ENCODE results near the gene CAMK4.

The CAMK4 gene

DNA sequence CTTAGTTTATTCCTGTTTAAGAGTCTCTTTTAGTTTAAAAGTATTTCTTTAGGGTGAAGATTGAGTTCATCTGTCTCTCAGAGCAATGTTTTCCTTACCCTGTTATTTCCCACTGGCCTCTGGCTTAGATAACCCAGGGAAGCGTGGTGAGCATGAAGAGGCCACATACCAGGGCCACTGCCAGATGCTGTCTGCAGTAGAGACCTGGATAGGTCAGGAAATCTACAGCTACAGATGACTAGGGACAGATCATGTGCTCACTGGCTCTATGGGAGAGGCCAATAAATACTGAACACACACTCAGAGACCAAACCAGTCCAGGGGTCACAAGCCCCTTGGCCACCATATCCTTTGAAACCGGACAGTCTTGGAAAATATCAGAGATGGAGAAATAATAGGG is 136.0 kb downstream of the CAMK4 start:
- H3K27me3 ChIP-seq (ENCODE audit: insufficient read depth, poor library complexity, severe bottlenecking), result no peaks in the 10 kb centered on the region
- no peak for TF ChIP-seq CTCF (IDR thresholded peaks at IDR 0.05; ENCODE audit: poor library complexity, severe bottlenecking)
- no peaks in the 10 kb centered on the region for H3K4me1 ChIP-seq (ENCODE audit: insufficient read depth, poor library complexity, severe bottlenecking)
- H3K4me3 ChIP-seq (ENCODE audit: severe bottlenecking), result no peak overlapping the region
- ATAC-seq (ENCODE audit: low read depth), result no peak
- H3K36me3 ChIP-seq (ENCODE audit: low read depth), result no peaks in the 10 kb centered on the region
- DNase-seq (ENCODE audit: low spot score), result no peak
- H3K27ac ChIP-seq (ENCODE audit: poor library complexity, severe bottlenecking), result no peak overlapping the region
- no peaks in the 10 kb centered on the region for H3K9me3 ChIP-seq (ENCODE audit: severe bottlenecking)

DNA sequence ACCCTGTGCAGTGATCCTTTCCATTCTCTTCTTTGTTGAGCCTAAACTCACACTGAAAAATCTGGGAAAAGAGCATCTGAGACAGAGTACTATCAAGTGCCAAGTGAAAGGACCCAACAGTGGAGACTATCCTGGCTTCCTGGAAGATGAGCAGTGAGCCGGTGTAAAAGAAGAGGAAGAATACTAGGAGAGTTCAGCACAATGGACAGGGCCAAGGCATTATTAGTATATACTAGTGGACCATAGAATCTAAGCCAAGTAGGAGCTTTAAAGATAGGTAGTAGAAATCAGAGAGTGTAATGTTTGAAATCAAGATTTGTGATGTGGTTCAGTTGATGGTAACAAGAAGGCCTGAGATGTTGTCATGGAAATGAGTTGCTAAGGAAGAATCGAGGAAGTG is 140.8 kb downstream of the CAMK4 start:
- DNase-seq (ENCODE audit: low spot score), result no peak
- no peaks in the 10 kb centered on the region for H3K27me3 ChIP-seq (ENCODE audit: insufficient read depth, poor library complexity, severe bottlenecking)
- no peak for ATAC-seq (ENCODE audit: low read depth)
- H3K4me3 ChIP-seq (ENCODE audit: severe bottlenecking), result no peak overlapping the region
- no peaks in the 10 kb centered on the region for H3K36me3 ChIP-seq (ENCODE audit: low read depth)
- H3K9me3 ChIP-seq (ENCODE audit: severe bottlenecking), result no peaks in the 10 kb centered on the region
- H3K27ac ChIP-seq (ENCODE audit: poor library complexity, severe bottlenecking), result no peak overlapping the region
- peaks cover 14% of the 10 kb centered on the region for H3K4me1 ChIP-seq (ENCODE audit: insufficient read depth, poor library complexity, severe bottlenecking)
- TF ChIP-seq CTCF (IDR thresholded peaks at IDR 0.05; ENCODE audit: poor library complexity, severe bottlenecking), result no peak

GRCh38 chr5:111366388-111366787 is 142.2 kb downstream of the CAMK4 start:
- H3K36me3 ChIP-seq (ENCODE audit: low read depth), result no peaks in the 10 kb centered on the region
- H3K27ac ChIP-seq (ENCODE audit: poor library complexity, severe bottlenecking), result peak overlapping the region; percentile 69
- no peak overlapping the region for H3K4me3 ChIP-seq (ENCODE audit: severe bottlenecking)
- no peak for TF ChIP-seq CTCF (IDR thresholded peaks at IDR 0.05; ENCODE audit: poor library complexity, severe bottlenecking)
- H3K9me3 ChIP-seq (ENCODE audit: severe bottlenecking), result no peaks in the 10 kb centered on the region
- DNase-seq (ENCODE audit: low spot score), result no peak
- H3K27me3 ChIP-seq (ENCODE audit: insufficient read depth, poor library complexity, severe bottlenecking), result no peaks in the 10 kb centered on the region
- peaks cover 14% of the 10 kb centered on the region for H3K4me1 ChIP-seq (ENCODE audit: insufficient read depth, poor library complexity, severe bottlenecking)
- no peak for ATAC-seq (ENCODE audit: low read depth)

- H3K4me1 ChIP-seq (ENCODE audit: insufficient read depth, poor library complexity, severe bottlenecking), result peaks cover 14% of the 10 kb centered on the region
- peak overlapping the region; percentile 69 for H3K27ac ChIP-seq (ENCODE audit: poor library complexity, severe bottlenecking)
- DNase-seq (ENCODE audit: low spot score), result peak; percentile 79
- H3K9me3 ChIP-seq (ENCODE audit: severe bottlenecking), result no peaks in the 10 kb centered on the region
- ATAC-seq (ENCODE audit: low read depth), result peak; percentile 96
- H3K27me3 ChIP-seq (ENCODE audit: insufficient read depth, poor library complexity, severe bottlenecking), result no peaks in the 10 kb centered on the region
- TF ChIP-seq CTCF (IDR thresholded peaks at IDR 0.05; ENCODE audit: poor library complexity, severe bottlenecking), result no peak
- H3K4me3 ChIP-seq (ENCODE audit: severe bottlenecking), result no peak overlapping the region
- H3K36me3 ChIP-seq (ENCODE audit: low read depth), result no peaks in the 10 kb centered on the region
Observed at GRCh38 chr5:111367115-111367514, 142.9 kb downstream of the CAMK4 start.

DNA sequence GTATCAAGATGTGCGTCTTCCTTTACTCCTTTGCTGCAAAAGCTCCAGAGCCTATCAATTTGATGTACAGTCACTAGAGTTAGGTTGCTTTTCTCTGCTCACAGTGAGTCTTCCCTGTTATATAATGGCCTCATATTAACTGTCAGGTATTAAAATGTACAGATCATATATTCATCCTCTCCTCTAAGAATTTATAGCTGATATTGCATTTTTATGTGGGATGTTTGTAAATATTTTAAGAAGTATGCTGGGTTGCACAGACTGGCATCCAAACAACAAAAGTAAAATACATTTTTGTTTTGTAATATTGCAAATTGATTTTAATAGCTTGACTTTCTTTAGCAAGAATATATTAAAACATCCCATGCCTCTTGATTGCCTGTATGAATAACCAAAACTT is 148.6 kb downstream of the CAMK4 start:
- H3K4me1 ChIP-seq (ENCODE audit: insufficient read depth, poor library complexity, severe bottlenecking), result peaks cover 1% of the 10 kb centered on the region
- no peak for TF ChIP-seq CTCF (IDR thresholded peaks at IDR 0.05; ENCODE audit: poor library complexity, severe bottlenecking)
- H3K36me3 ChIP-seq (ENCODE audit: low read depth), result no peaks in the 10 kb centered on the region
- no peaks in the 10 kb centered on the region for H3K27me3 ChIP-seq (ENCODE audit: insufficient read depth, poor library complexity, severe bottlenecking)
- no peak overlapping the region for H3K27ac ChIP-seq (ENCODE audit: poor library complexity, severe bottlenecking)
- no peak for ATAC-seq (ENCODE audit: low read depth)
- no peaks in the 10 kb centered on the region for H3K9me3 ChIP-seq (ENCODE audit: severe bottlenecking)
- H3K4me3 ChIP-seq (ENCODE audit: severe bottlenecking), result no peak overlapping the region
- no peak for DNase-seq (ENCODE audit: low spot score)
